GM21717 (cell line): ENCODE data around the gene ZNF443.
"Not testable (repeated sequence)": the region's sequence is repeated elsewhere in the genome, so short reads cannot be mapped to it uniquely, and the experiment has no call there.

Experiments used
- ATAC-seq: cut with Tn5 transposase; IDR thresholded peaks from one replicate; pipeline ENCODE4 v1.9.1; 2021; ENCODE audit warnings: mild to moderate bottlenecking, moderate library complexity; ENCODE audit not compliant: unreplicated experiment

ZNF443 gene

DNA sequence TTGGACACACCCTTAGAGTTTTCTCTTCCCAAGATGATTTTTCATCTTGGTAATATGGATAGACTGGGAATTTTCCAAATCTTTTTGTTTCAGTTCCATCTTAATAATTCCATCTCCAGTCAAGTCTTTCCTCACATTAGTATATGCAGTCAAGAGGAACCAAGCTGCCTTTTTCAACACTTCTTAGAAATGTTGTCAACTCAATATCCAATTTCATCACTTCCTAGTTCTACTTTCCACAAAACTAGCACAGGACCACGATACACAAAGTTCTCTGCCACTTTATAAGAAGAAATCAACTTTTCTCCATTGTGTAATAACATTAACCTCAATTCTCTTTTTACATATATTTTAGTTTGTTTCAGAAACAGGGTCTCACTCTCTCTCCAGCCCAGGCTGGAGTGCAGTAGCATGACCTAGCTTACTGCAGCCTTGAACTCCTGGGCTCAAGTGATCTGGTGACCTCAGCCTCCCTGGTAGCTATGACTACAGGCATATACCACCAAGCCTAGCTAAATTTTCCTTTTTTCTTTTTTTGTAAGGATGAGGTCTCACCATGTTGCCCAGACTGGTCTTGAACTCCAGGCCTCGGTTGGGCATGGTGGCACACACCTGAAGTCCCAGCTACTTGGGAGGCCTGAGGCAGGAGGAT, 15.5 kb downstream of the ZNF443 start:
- no peak for ATAC-seq

GRCh38 chr19:12417273-12417672, 23.5 kb downstream of the ZNF443 start:
- not testable (repeated sequence) for ATAC-seq

GRCh38 chr19:12411893-12412292, 28.9 kb downstream of the ZNF443 start:
- ATAC-seq = no peak

- ATAC-seq = peak; percentile 89
Measured at GRCh38 chr19:12400633-12401502, 40.0 kb downstream of the ZNF443 start, which contains the start of gene ZNF799. Gene ZNF799, minus strand, starts transcription at chr19:12401271. Its CDS starts 201 bp downstream, at chr19:12401070.

GRCh38 chr19:12399901-12400632, 40.8 kb downstream of the ZNF443 start:
- peak; percentile 32 for ATAC-seq

DNA sequence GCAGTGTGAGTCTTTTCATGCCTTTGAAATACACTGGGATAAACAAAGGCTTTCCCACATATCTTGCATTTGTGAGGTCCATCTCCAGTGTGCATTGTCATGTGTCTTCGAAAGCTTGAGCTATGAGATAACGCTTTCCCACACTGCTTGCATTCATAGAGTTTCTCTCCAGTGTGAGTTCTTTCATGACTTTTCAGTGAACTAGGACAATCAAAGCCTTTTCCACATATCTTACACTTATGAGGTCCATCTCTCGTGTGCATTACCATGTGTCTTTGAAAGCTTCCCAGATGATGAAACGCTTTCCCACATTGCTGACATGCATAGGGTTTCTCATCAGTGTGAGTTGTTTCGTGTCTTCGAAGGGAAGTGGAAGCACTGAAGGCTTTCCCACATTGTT, 49.7 kb downstream of the ZNF443 start:
- ATAC-seq = not testable (repeated sequence)

DNA sequence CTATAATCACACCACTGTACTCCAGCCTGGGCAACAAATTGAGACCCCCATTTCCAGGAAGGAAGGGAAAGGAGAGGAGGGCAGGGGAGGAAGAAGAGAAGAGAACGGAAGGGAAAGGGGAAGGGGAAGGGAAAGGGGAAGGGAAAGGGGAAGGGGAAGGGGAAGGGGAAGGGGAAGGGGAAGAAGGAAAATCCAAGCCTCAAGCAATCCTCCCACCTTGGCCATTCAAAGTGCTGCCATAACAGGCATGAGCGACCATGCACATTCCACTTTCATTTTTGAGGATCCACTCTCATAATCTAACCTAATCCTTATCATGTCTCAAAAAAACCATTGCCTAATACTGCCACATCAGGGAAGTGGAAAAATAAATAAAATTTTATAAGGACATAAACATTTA, 54.5 kb downstream of the ZNF443 start:
- ATAC-seq = not testable (repeated sequence)

- no peak for ATAC-seq
Measured at GRCh38 chr19:12380444-12380737, 60.4 kb downstream of the ZNF443 start.

- no peak for ATAC-seq
Measured at GRCh38 chr19:12379732-12380443, 60.9 kb downstream of the ZNF443 start.
